Upper lobe of left lung (tissue), 6 donors: ENCODE results near the gene MRPL2. TPM values are rescaled to one million over a fixed set of nuclear protein-coding genes. Genes with fewer than 3 reads are reported as not detected.

ENCODE experiments used
- ATAC-seq, 2 donors: fragments of 200-7000 bp; cut with Tn5 transposase; one replicate each; pipeline ENCODE4 v1.9.1; 2022; ENCODE audit warnings: mild to moderate bottlenecking in 2 of 2, moderate library complexity in 2 of 2; ENCODE audit not compliant: low FRiP score in 2 of 2
- DNase-seq, 2 donors: peaks; one replicate each; pipeline ENCODE4 v3.0.0-alpha.2; 2019 to 2020
- H3K27ac ChIP-seq, 4 donors: fragments of 200-600 bp; sonication (generic); one replicate each; pipeline ENCODE4 v1.5.1; 2016 to 2019
- H3K27me3 ChIP-seq, 4 donors: fragments of 200-600 bp; sonication (generic); one replicate each; pipeline ENCODE4 v1.5.1; 2017 to 2019
- H3K36me3 ChIP-seq, 4 donors: fragments of 200-600 bp; sonication (generic); one replicate each; pipeline ENCODE4 v1.5.1; 2016 to 2019
- H3K4me1 ChIP-seq, 4 donors: fragments of 200-600 bp; sonication (generic); one replicate each; pipeline ENCODE4 v1.5.1; 2018 to 2019
- H3K4me3 ChIP-seq, 4 donors: fragments of 200-600 bp; sonication (generic); one replicate each; pipeline ENCODE4 v1.5.1; 2017 to 2019; ENCODE audit warnings: mild to moderate bottlenecking in 2 of 4, moderate library complexity in 1 of 4
- H3K9me3 ChIP-seq, 4 donors: fragments of 200-600 bp; sonication (generic); one replicate each; pipeline ENCODE4 v1.5.1; 2018 to 2019
- EP300 ChIP-seq, 4 donors: sonication (generic); formaldehyde crosslinking; IDR thresholded peaks; one replicate each; pipeline ENCODE4 v1.5.1; 2017; ENCODE audit warnings: antibody characterized with exemption in 4 of 4, control low read depth in 2 of 4
- POLR2A ChIP-seq, 4 donors: fragments of 450-650 bp; IDR thresholded peaks; one replicate each; pipeline ENCODE4 v1.5.1; 2016 to 2017; ENCODE audit warnings: antibody characterized with exemption in 4 of 4, mild to moderate bottlenecking in 2 of 4
- POLR2AphosphoS5 ChIP-seq, 2 donors: sonication (generic); formaldehyde crosslinking; IDR thresholded peaks; one replicate each; pipeline ENCODE4 v1.5.1; 2017; ENCODE audit warnings: antibody characterized with exemption in 2 of 2
- WGBS, 2 donors: methylation state at CpG; one replicate each; pipeline ENCODE4 v1.1.5; 2017 to 2018; 5-methylcytosine and 5-hydroxymethylcytosine counted together
- total RNA-seq, 6 donors: library from RNA; depleted of rRNA in 4 of 6; stranded (reverse); fragments of >200 nt in 4 of 6; gene quantifications; one replicate each; pipeline versions ENCODE4 v1.1.0 to v1.2.1, GENCODE V29; 2016 to 2021
- TF ChIP-seq, protein P1 (sequence below), 6 experiments: fragments of 450-650 bp in 4 of 6; fragments of 200-600 bp in 2 of 6; sonication (generic) in 2 of 6; IDR thresholded peaks; one replicate each; pipeline ENCODE4 v1.5.1; 2016 to 2019; ENCODE audit warnings: antibody characterized with exemption in 6 of 6
- donor health status: DM: no; HTN: no; CAD: no; lungs with moderate emphysema.
- donor health status: DM: no; HTN: yes; CAD: no; lungs with severe emphysema.

The MRPL2 gene
- total RNA-seq, 6 donors from 2014 or later, result 17.2 to 58.2 (median 30.7) TPM

DNA sequence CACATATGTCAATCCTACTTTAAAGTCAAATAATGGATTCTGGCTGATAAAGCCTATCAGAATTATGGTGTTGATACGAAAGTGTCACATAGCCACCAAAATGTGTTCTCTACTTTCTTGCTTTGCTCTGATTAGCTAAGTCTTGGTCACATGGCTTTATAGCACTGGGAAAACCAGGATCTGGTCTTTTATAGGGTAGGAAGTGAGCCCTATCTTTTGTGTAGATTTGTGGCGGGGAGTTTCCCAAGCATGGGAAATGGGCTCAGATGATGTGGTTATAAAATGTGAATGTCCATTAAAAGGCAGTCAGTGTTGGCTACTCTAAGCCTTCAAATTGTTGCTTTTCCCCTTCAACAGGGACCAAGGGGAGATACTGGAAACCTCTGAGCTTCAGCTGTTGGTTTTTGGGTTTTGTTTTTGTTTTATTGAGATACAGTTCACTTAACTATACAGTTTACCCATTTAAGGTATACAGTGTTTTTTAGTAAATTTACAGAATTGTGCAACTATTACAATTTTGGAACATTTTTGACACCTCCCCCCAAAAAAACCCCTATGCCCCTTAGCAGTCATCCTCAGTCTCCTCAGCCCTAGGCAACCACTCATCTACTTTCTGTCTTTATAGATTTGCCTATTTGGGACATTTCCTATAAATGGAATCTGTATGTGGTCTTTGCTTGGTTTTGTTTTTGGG, 25.6 kb downstream of the MRPL2 start:
- H3K4me3 ChIP-seq, result no peak overlapping the region
- no peak for TF ChIP-seq EP300 (IDR thresholded peaks at IDR 0.05)
- no peak for TF ChIP-seq POLR2AphosphoS5 (IDR thresholded peaks at IDR 0.05)
- TF ChIP-seq, protein P1, sequence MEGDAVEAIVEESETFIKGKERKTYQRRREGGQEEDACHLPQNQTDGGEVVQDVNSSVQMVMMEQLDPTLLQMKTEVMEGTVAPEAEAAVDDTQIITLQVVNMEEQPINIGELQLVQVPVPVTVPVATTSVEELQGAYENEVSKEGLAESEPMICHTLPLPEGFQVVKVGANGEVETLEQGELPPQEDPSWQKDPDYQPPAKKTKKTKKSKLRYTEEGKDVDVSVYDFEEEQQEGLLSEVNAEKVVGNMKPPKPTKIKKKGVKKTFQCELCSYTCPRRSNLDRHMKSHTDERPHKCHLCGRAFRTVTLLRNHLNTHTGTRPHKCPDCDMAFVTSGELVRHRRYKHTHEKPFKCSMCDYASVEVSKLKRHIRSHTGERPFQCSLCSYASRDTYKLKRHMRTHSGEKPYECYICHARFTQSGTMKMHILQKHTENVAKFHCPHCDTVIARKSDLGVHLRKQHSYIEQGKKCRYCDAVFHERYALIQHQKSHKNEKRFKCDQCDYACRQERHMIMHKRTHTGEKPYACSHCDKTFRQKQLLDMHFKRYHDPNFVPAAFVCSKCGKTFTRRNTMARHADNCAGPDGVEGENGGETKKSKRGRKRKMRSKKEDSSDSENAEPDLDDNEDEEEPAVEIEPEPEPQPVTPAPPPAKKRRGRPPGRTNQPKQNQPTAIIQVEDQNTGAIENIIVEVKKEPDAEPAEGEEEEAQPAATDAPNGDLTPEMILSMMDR (IDR thresholded peaks at IDR 0.05), result no peak
- no peak for TF ChIP-seq POLR2A (IDR thresholded peaks at IDR 0.05)
- H3K4me1 ChIP-seq, result no peaks in the 10 kb centered on the region
- H3K9me3 ChIP-seq, result no peaks in the 10 kb centered on the region
- WGBS, 2 donors, result 82 to 98% methylated on average over 2 of the region's 2 CpGs
- H3K27ac ChIP-seq, result no peak overlapping the region
- DNase-seq, result no peak
- no peaks in the 10 kb centered on the region for H3K27me3 ChIP-seq
- H3K36me3 ChIP-seq, result peaks cover 28 to 96% (median 58%) of the 10 kb centered on the region in 4 donors
- no peak for ATAC-seq

DNA sequence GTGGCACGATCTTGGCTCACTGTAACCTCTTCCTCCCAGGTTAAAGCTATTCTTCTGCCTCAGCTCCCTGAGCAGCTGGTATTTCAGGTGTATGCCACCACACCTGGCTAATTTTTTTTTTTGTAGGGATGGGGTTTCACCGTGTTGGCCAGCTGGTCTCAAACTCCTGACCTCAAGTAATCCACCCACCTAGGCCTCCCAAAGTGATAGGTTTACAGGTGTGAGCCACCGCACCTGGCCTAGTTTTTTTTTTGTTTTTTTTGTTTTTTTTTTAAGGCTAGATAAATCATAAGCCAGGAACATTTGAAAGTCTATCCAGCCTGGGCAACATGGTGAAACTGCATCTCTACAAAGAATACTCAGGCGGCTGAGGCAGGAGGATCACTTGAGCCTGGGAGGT, 26.9 kb downstream of the MRPL2 start:
- 94 to 95% methylated on average over 4 of the region's 4 CpGs for WGBS, 2 donors
- no peak overlapping the region for H3K27ac ChIP-seq
- ATAC-seq, result no peak
- no peaks in the 10 kb centered on the region for H3K9me3 ChIP-seq
- no peak for TF ChIP-seq POLR2AphosphoS5 (IDR thresholded peaks at IDR 0.05)
- TF ChIP-seq POLR2A (IDR thresholded peaks at IDR 0.05), result no peak
- TF ChIP-seq EP300 (IDR thresholded peaks at IDR 0.05), result no peak
- TF ChIP-seq, protein P1 (IDR thresholded peaks at IDR 0.05), result no peak
- H3K4me1 ChIP-seq, result no peaks in the 10 kb centered on the region
- H3K4me3 ChIP-seq, result no peak overlapping the region
- no peaks in the 10 kb centered on the region for H3K27me3 ChIP-seq
- H3K36me3 ChIP-seq, result peaks cover 37 to 96% (median 58%) of the 10 kb centered on the region in 4 donors
- no peak for DNase-seq

DNA sequence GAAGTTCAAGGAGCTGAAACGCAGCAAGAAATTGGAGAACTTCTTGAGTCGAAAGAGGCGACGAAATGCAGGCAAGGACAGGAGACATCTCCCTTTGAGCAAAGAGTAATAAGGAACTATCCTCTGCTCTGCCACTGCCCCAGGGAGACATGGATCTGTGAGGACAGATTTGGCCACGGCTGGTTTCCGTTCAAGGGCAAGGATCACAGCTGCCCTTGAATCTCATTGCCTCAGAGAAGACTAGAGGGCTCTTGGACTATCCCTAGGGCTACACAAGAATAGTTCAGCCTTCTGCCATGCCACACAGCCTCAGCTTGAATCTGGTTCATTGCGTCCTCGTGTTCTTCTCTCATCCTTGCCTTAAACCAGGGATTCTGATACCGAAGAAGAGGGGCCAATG, 30.1 kb downstream of the MRPL2 start:
- DNase-seq (no peak), ATAC-seq (no peak)
- 92 to 96% methylated on average over 7 to 9 of the region's 9 CpGs for WGBS, 2 donors
- Histone ChIP-seq H3K27ac (no peak overlapping the region), H3K4me3 (no peak overlapping the region), H3K9me3 (no peaks in the 10 kb centered on the region), H3K27me3 (no peaks in the 10 kb centered on the region), H3K4me1 (no peaks in the 10 kb centered on the region), H3K36me3 (peaks cover 46 to 97% (median 67%) of the 10 kb centered on the region in 4 donors)
- TF ChIP-seq POLR2A (IDR thresholded peaks at IDR 0.05), result no peak
- TF ChIP-seq, protein P1 (IDR thresholded peaks at IDR 0.05), result no peak
- no peak for TF ChIP-seq POLR2AphosphoS5 (IDR thresholded peaks at IDR 0.05)
- no peak for TF ChIP-seq EP300 (IDR thresholded peaks at IDR 0.05)

DNA sequence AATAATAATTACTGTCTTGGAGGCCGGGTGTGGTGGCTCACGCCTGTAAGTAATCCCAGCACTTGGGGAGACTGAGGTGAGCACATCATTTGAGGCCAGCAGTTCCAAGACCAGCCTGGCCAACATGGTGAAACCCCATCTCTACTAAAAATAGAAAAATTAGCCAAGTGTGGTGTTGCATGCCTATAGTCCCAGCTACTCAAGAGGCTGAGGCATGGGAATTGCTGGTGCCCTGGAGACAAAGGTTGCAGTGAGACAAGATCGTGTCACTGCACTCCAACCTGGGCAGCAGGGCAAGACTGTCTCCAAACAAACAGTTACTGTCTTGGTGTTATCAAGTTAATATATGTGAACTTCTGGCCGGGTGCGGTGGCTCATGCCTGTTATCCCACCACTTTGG, 32.9 kb downstream of the MRPL2 start:
- no peak overlapping the region for H3K4me3 ChIP-seq
- H3K27ac ChIP-seq, result no peak overlapping the region
- H3K27me3 ChIP-seq, result no peaks in the 10 kb centered on the region
- DNase-seq (no peak), ATAC-seq (no peak)
- peaks cover 46 to 75% (median 64%) of the 10 kb centered on the region in 4 donors for H3K36me3 ChIP-seq
- 90 to 92% methylated on average over 5 of the region's 5 CpGs for WGBS, 2 donors
- TF ChIP-seq EP300 (IDR thresholded peaks at IDR 0.05) (no peak), POLR2AphosphoS5 (IDR thresholded peaks at IDR 0.05) (no peak), POLR2A (IDR thresholded peaks at IDR 0.05) (no peak)
- TF ChIP-seq, protein P1 (IDR thresholded peaks at IDR 0.05), result no peak
- H3K4me1 ChIP-seq, result peaks cover 12 to 18% (median 13%) of the 10 kb centered on the region in 4 donors
- H3K9me3 ChIP-seq, result no peaks in the 10 kb centered on the region

DNA sequence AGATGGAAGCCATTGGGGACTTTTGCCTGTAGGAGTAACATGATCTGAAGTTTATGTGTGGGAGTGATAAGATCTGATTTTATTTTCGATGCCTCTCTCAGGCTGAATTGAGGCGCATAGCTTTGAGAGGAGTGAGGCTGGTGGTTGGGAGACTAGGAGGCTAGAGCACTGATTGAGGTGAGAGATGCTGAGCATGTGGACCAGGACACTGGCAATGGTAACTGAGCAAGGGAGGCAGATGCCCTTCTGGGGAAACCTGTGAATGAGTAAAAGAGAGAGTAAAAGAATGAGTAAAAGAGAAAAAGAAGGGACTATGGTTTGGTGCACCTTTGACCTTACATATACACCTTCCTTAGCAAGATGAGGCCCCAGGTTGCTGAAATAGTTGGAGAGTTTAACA, 34.8 kb downstream of the MRPL2 start:
- Histone ChIP-seq H3K27ac (no peak overlapping the region), H3K4me3 (no peak overlapping the region), H3K36me3 (peaks cover 37 to 61% (median 52%) of the 10 kb centered on the region in 4 donors), H3K27me3 (no peaks in the 10 kb centered on the region), H3K9me3 (no peaks in the 10 kb centered on the region), H3K4me1 (peaks cover 18 to 25% (median 21%) of the 10 kb centered on the region in 4 donors)
- no peak for ATAC-seq
- DNase-seq, result no peak
- 89 to 98% methylated on average over 2 of the region's 2 CpGs for WGBS, 2 donors
- TF ChIP-seq, protein P1 (IDR thresholded peaks at IDR 0.05), result no peak
- no peak for TF ChIP-seq EP300 (IDR thresholded peaks at IDR 0.05)
- TF ChIP-seq POLR2AphosphoS5 (IDR thresholded peaks at IDR 0.05), result no peak
- TF ChIP-seq POLR2A (IDR thresholded peaks at IDR 0.05), result no peak
